CD14-positive monocyte (primary cell): Measurements from ENCODE around the gene UNK. TPM values are rescaled to one million over a fixed set of nuclear protein-coding genes. Genes with fewer than 3 reads are reported as not detected.

ENCODE experiments used
- DNase-seq, 3 donors: peaks; one replicate each; pipeline ENCODE4 v3.0.0-alpha.2; 2011 to 2022
- H2AFZ ChIP-seq: 2 replicates; pipeline ENCODE4 v1.6.0; 2012; ENCODE audit warnings: mild to moderate bottlenecking, low read depth, low read length, inconsistent platforms; ENCODE audit not compliant: insufficient read depth, poor library complexity, severe bottlenecking
- H3K27ac ChIP-seq, 2 donors: 1 replicate in 1 of 2; 2 replicates in 1 of 2; pipeline ENCODE4 v1.5.1; 2012 to 2013; ENCODE audit warnings: low read length in 2 of 2, control low read depth in 1 of 2, inconsistent platforms in 1 of 2, low read depth in 1 of 2, mild to moderate bottlenecking in 1 of 2
- H3K27me3 ChIP-seq, 2 donors: one replicate each; pipeline versions ENCODE4 v1.6.0 to v1.6.1; 2011 to 2013; ENCODE audit warnings: low read length in 2 of 2; ENCODE audit not compliant: control insufficient read depth in 2 of 2, insufficient read depth in 2 of 2
- H3K36me3 ChIP-seq, 2 donors: replicated peaks in 1 of 2; 1 replicate in 1 of 2; 2 replicates in 1 of 2; pipeline versions ENCODE4 v1.5.1 to v1.6.1; 2012 to 2013; ENCODE audit warnings: low read length in 2 of 2, control low read depth in 1 of 2, inconsistent platforms in 1 of 2, mild to moderate bottlenecking in 1 of 2; ENCODE audit not compliant: insufficient read depth in 2 of 2, control insufficient read depth in 1 of 2
- H3K4me1 ChIP-seq, 2 donors: 1 replicate in 1 of 2; 2 replicates in 1 of 2; pipeline versions ENCODE4 v1.5.1 to v1.6.1; 2012 to 2013; ENCODE audit warnings: low read length in 2 of 2, control low read depth in 1 of 2, inconsistent platforms in 1 of 2, mild to moderate bottlenecking in 1 of 2, moderate library complexity in 1 of 2; ENCODE audit not compliant: insufficient read depth in 2 of 2, control insufficient read depth in 1 of 2
- H3K4me2 ChIP-seq: replicated peaks from 2 replicates; pipeline ENCODE3; 2012; ENCODE audit warnings: low read length, moderate library complexity, mild to moderate bottlenecking; ENCODE audit not compliant: poor library complexity, severe bottlenecking; ENCODE audit errors: extremely low read depth
- H3K4me3 ChIP-seq, 3 experiments: fragments of 200-600 bp in 1 of 3; sonication (generic) in 1 of 3; replicated peaks in 1 of 3; 1 replicate in 2 of 3; 2 replicates in 1 of 3; pipeline ENCODE4 v1.5.1; 2011 to 2013; ENCODE audit warnings: low read length in 3 of 3, mild to moderate bottlenecking in 3 of 3, control low read depth in 2 of 3, low read depth in 2 of 3, inconsistent platforms in 1 of 3, moderate library complexity in 1 of 3
- H3K79me2 ChIP-seq: 2 replicates; pipeline ENCODE4 v1.6.0; 2012; ENCODE audit warnings: mild to moderate bottlenecking, control low read depth, inconsistent platforms, low read length, moderate library complexity; ENCODE audit not compliant: insufficient read depth
- H3K9ac ChIP-seq: 2 replicates; pipeline ENCODE4 v1.6.0; 2017; ENCODE audit warnings: low read length, mild to moderate bottlenecking; ENCODE audit not compliant: insufficient read depth, poor library complexity, severe bottlenecking
- H3K9me3 ChIP-seq, 2 donors: replicated peaks in 1 of 2; 1 replicate in 1 of 2; 2 replicates in 1 of 2; pipeline versions ENCODE4 v1.5.1 to v1.6.1; 2012 to 2013; ENCODE audit warnings: low read length in 2 of 2, control low read depth in 1 of 2; ENCODE audit not compliant: control insufficient read depth in 1 of 2, insufficient read depth in 1 of 2
- H4K20me1 ChIP-seq: 2 replicates; pipeline ENCODE4 v1.6.0; 2012; ENCODE audit warnings: mild to moderate bottlenecking, low read length, control low read depth, moderate library complexity; ENCODE audit not compliant: insufficient read depth
- H3K27ac Mint-ChIP-seq, 7 donors: one replicate each; pipeline ENCODE4 v1.8.0; 2020; ENCODE audit warnings: mild to moderate bottlenecking in 7 of 7, mixed read lengths in 7 of 7, moderate library complexity in 6 of 7, inconsistent platforms in 2 of 7
- H3K27me3 Mint-ChIP-seq, 3 donors: one replicate each; pipeline ENCODE4 v1.8.0; 2021 to 2022; ENCODE audit warnings: low read depth in 3 of 3, mild to moderate bottlenecking in 3 of 3, mixed read lengths in 3 of 3, moderate library complexity in 3 of 3, inconsistent platforms in 1 of 3
- H3K36me3 Mint-ChIP-seq, 2 donors: one replicate each; pipeline ENCODE4 v1.8.0; 2020; ENCODE audit warnings: mixed read lengths in 2 of 2, inconsistent platforms in 1 of 2, mild to moderate bottlenecking in 1 of 2
- H3K4me1 Mint-ChIP-seq: one replicate; pipeline ENCODE4 v1.8.0; 2020; ENCODE audit warnings: mild to moderate bottlenecking, mixed read lengths
- H3K4me3 Mint-ChIP-seq, 2 donors: one replicate each; pipeline ENCODE4 v1.8.0; 2020; ENCODE audit warnings: mild to moderate bottlenecking in 2 of 2, mixed read lengths in 2 of 2, moderate library complexity in 1 of 2
- H3K9me3 Mint-ChIP-seq, 7 donors: one replicate each; pipeline ENCODE4 v1.8.0; 2020 to 2022; ENCODE audit warnings: mixed read lengths in 7 of 7, mild to moderate bottlenecking in 6 of 7, moderate library complexity in 6 of 7, inconsistent platforms in 2 of 7
- WGBS: methylation state at CpG from one replicate; pipeline ENCODE4 v1.1.5; 2013; ENCODE audit warnings: missing lambda C conversion rate; ENCODE audit not compliant: insufficient coverage; 5-methylcytosine and 5-hydroxymethylcytosine counted together
- intact Hi-C, 2 donors: fragments of 100-400 bp; cut with micrococcal nuclease; formaldehyde crosslinking; loops; one replicate each; pipeline versions ENCODE4 v1.15.0 to v1.15.1; 2023
- polyA plus RNA-seq, 3 donors: library from polyadenylated mRNA; depleted of rRNA in 1 of 3; unstranded in 2 of 3; stranded (reverse) in 1 of 3; fragments of 300-500 nt in 2 of 3; fragments of >200 nt in 1 of 3; fragmentation: Illumina TruSeq in 2 of 3; gene quantifications; 1 replicate in 2 of 3; 2 replicates in 1 of 3; pipeline ENCODE4 v1.2.3, GENCODE V29; 2012 to 2021
- TF ChIP-seq, protein P1 (sequence below): fragments of 200-600 bp; IDR thresholded peaks from one replicate; pipeline ENCODE4 v1.8.0; 2022; ENCODE audit warnings: antibody characterized with exemption, mild to moderate bottlenecking

UNK gene
- polyA plus RNA-seq, 3 donors: 6.3 to 12.9 (median 7.8) TPM

DNA sequence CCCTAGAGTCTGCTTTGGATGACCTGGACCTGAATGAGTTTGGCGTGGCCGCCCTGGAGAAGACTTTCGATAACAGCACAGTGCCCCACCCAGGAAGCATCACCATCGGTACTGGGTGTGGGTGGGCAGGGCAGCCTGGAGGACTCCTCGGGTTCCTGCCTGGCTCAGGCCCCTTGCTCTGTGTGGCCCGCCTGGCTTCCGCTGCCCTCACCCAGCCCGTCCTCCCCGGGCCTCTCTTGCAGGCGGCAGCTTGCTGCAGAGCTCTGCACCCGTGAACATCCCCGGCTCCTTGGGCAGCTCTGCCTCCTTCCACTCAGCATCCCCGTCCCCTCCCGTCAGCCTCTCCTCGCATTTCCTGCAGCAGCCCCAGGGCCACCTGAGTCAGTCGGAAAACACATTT is 35.1 kb downstream of the UNK start:
- Histone ChIP-seq H3K79me2 (no peaks in the 10 kb centered on the region), H3K4me3 (no peak overlapping the region), H3K27me3 (no peaks in the 10 kb centered on the region), H2AFZ (no peak overlapping the region), H3K4me2 (no peak overlapping the region), H3K36me3 (peaks cover 62 to 81% of the 10 kb centered on the region in 2 donors), H4K20me1 (peaks cover 1% of the 10 kb centered on the region), H3K4me1 (no peaks in the 10 kb centered on the region), H3K9me3 (no peaks in the 10 kb centered on the region), H3K9ac (no peak overlapping the region), H3K27ac (no peak overlapping the region)
- Mint-ChIP-seq H3K9me3 (no peaks in the 10 kb centered on the region), H3K4me1 (peaks cover under 1% of the 10 kb centered on the region), H3K4me3 (no peak overlapping the region), H3K27ac (peak overlapping the region in 1 of 7 donors; percentile 83), H3K27me3 (no peaks in the 10 kb centered on the region), H3K36me3 (peaks cover 46 to 72% of the 10 kb centered on the region in 2 donors)
- TF ChIP-seq, protein P1, sequence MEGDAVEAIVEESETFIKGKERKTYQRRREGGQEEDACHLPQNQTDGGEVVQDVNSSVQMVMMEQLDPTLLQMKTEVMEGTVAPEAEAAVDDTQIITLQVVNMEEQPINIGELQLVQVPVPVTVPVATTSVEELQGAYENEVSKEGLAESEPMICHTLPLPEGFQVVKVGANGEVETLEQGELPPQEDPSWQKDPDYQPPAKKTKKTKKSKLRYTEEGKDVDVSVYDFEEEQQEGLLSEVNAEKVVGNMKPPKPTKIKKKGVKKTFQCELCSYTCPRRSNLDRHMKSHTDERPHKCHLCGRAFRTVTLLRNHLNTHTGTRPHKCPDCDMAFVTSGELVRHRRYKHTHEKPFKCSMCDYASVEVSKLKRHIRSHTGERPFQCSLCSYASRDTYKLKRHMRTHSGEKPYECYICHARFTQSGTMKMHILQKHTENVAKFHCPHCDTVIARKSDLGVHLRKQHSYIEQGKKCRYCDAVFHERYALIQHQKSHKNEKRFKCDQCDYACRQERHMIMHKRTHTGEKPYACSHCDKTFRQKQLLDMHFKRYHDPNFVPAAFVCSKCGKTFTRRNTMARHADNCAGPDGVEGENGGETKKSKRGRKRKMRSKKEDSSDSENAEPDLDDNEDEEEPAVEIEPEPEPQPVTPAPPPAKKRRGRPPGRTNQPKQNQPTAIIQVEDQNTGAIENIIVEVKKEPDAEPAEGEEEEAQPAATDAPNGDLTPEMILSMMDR: no peak
- 88% methylated on average over 9 of the region's 16 CpGs for WGBS
- intact Hi-C loops: loop anchor here in 1 of 2 donors (5.0 kb wide), 1 partner anchor 57 kb away; no protein-coding TSS in a partner anchor
- no peak for DNase-seq

DNA sequence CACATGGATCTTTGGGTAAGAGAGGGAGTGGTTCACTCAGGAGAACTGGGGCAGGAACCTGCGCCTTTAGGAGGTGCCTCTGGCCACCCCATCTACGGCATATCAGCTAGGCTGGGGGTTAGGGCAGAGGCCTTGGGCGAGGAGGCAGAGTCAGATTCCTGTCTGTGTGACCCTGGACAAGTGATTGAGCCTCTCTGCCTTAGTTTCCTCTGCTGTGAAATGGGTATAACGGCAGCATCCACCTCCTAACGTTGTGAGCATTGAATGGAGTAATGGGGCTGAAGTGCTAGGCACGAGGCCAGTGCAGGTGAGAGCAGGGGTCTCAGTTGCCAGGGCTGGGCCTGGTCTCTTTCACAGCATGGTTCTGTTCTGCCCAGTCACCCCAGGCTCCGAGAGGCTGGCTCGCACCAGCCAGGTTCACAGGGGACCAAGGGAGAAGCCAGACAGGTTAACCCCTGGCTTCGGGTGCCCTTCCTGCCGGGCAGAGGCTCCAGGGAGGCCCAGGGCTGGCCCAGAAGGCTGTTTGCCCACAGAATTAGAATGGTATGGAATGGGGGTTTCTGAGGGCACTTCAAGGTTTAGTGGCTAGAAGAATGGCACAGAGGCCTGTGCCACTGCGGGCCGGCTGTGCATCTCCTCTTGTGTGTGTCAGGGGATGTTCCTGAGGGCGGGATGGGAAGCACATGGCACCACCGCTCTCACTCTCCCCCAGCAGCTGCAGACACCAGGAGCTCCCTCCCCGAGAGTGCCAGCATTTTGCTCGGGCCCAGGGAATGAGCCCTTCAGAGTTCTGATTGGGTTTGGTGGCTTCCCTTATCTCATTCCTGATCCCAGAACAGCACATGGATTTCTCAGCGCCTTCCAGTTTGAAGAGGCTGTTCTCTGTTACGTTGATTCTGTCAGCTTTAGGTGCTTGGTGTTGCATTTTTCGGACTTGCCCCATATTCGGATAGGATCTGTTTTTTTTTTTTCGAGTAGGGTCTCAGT is 35.8 kb downstream of the UNK start:
- intact Hi-C loops: loop anchor here in 1 of 2 donors (5.0 kb wide), 1 partner anchor 58 kb away; no protein-coding TSS in a partner anchor
- no peaks in the 10 kb centered on the region for H3K4me1 ChIP-seq
- WGBS: 89% methylated on average over 20 of the region's 21 CpGs
- no peak overlapping the region for H3K9ac ChIP-seq
- H3K4me1 Mint-ChIP-seq: peaks cover 2% of the 10 kb centered on the region
- H2AFZ ChIP-seq: no peak overlapping the region
- H3K36me3 Mint-ChIP-seq: peaks cover 46 to 70% of the 10 kb centered on the region in 2 donors
- no peak overlapping the region for H3K27ac ChIP-seq
- no peak overlapping the region for H3K4me2 ChIP-seq
- no peaks in the 10 kb centered on the region for H3K79me2 ChIP-seq
- peaks cover 59 to 79% of the 10 kb centered on the region in 2 donors for H3K36me3 ChIP-seq
- H3K27me3 ChIP-seq: no peaks in the 10 kb centered on the region
- H3K27ac Mint-ChIP-seq: peak overlapping the region in 2 of 7 donors; percentile 29 to 40
- TF ChIP-seq, protein P1: no peak
- H4K20me1 ChIP-seq: peaks cover 5% of the 10 kb centered on the region
- DNase-seq: no peak
- no peak overlapping the region for H3K4me3 Mint-ChIP-seq
- H3K9me3 ChIP-seq: no peaks in the 10 kb centered on the region
- H3K27me3 Mint-ChIP-seq: no peaks in the 10 kb centered on the region
- no peak overlapping the region for H3K4me3 ChIP-seq
- no peaks in the 10 kb centered on the region for H3K9me3 Mint-ChIP-seq
